Measurements from ENCODE around the gene MATK. TPM values are rescaled to one million over a fixed set of nuclear protein-coding genes. Genes with fewer than 3 reads are reported as not detected.
A peak's percentile ranks its signal among the peaks of the same experiment; 100 is the strongest.

The MATK gene
- 1.9 TPM for total RNA-seq

GRCh38 chr19:3785938-3786824 lies at the start of gene MATK:
Gene MATK, minus strand, starts transcription at chr19:3786381. Its CDS starts 1,246 bp downstream, at chr19:3785135.
- no peak for DNase-seq (ENCODE audit: low spot score)

- DNase-seq (ENCODE audit: low spot score): no peak
These were observed 48.9 kb upstream of the MATK start for GRCh38 chr19:3835055-3835435.

GRCh38 chr19:3834349-3835054 lies 48.3 kb upstream of the MATK start:
- no peak for DNase-seq (ENCODE audit: low spot score)

- no peak for DNase-seq (ENCODE audit: low spot score)
These were observed 47.6 kb upstream of the MATK start for GRCh38 chr19:3833578-3834348.

GRCh38 chr19:3832001-3832400 lies 45.8 kb upstream of the MATK start:
- no peak for DNase-seq (ENCODE audit: low spot score)

- DNase-seq (ENCODE audit: low spot score): no peak
These were observed 45.4 kb upstream of the MATK start for GRCh38 chr19:3831601-3832000.

- no peak for DNase-seq (ENCODE audit: low spot score)
These were observed 44.7 kb upstream of the MATK start for GRCh38 chr19:3830621-3831589.

GRCh38 chr19:3827306-3827705 lies 41.1 kb upstream of the MATK start:
- no peak for DNase-seq (ENCODE audit: low spot score)

GRCh38 chr19:3826163-3826562 lies 40.0 kb upstream of the MATK start:
- DNase-seq (ENCODE audit: low spot score): no peak

- DNase-seq (ENCODE audit: low spot score): no peak
These were observed 39.2 kb upstream of the MATK start for GRCh38 chr19:3825286-3825956.

GRCh38 chr19:3823350-3823713 lies 37.2 kb upstream of the MATK start:
- DNase-seq (ENCODE audit: low spot score): no peak

GRCh38 chr19:3822683-3823349 lies 36.6 kb upstream of the MATK start:
- DNase-seq (ENCODE audit: low spot score): no peak

GRCh38 chr19:3821857-3822364 lies 35.7 kb upstream of the MATK start:
- DNase-seq (ENCODE audit: low spot score): peak; percentile 71

GRCh38 chr19:3821156-3821555 lies 35.0 kb upstream of the MATK start:
- no peak for DNase-seq (ENCODE audit: low spot score)

- DNase-seq (ENCODE audit: low spot score): no peak
These were observed 33.8 kb upstream of the MATK start for GRCh38 chr19:3819989-3820388.

- no peak for DNase-seq (ENCODE audit: low spot score)
These were observed 32.7 kb upstream of the MATK start for GRCh38 chr19:3818918-3819317.

- DNase-seq (ENCODE audit: low spot score): no peak
These were observed 32.3 kb upstream of the MATK start for GRCh38 chr19:3818466-3818865.

GRCh38 chr19:3817761-3818160 lies 31.6 kb upstream of the MATK start:
- DNase-seq (ENCODE audit: low spot score): no peak

- DNase-seq (ENCODE audit: low spot score): no peak
These were observed 30.5 kb upstream of the MATK start for GRCh38 chr19:3816566-3817218.
